OCI-LY1 (cell line): ENCODE measurements around the gene AVPR1B.

Experiments
- H2AFZ ChIP-seq: fragments of 200-600 bp; sonication (generic), shearing (Covaris generic); 2 replicates; pipeline ENCODE4 v1.6.0; 2014; ENCODE audit warnings: antibody characterized with exemption, mild to moderate bottlenecking, low read length
- H3F3A ChIP-seq: fragments of 200-600 bp; sonication (generic), shearing (Covaris generic); 2 replicates; pipeline ENCODE4 v1.6.0; 2014; ENCODE audit warnings: mild to moderate bottlenecking, antibody characterized with exemption, low read length, moderate library complexity; ENCODE audit not compliant: insufficient read depth
- H3K27ac ChIP-seq: fragments of 200-600 bp; sonication (generic); 2 replicates; pipeline ENCODE4 v1.5.1; 2014; ENCODE audit warnings: low read length, mixed run types, mild to moderate bottlenecking, low read depth; ENCODE audit not compliant: poor library complexity, severe bottlenecking
- H3K27me3 ChIP-seq: fragments of 200-600 bp; sonication (generic); 2 replicates; pipeline ENCODE4 v1.6.0; 2014; ENCODE audit warnings: antibody characterized with exemption, mild to moderate bottlenecking, low read length, moderate library complexity; ENCODE audit not compliant: insufficient read depth
- H3K36me3 ChIP-seq: fragments of 200-600 bp; sonication (generic); 2 replicates; pipeline ENCODE4 v1.6.1; 2014; ENCODE audit warnings: mild to moderate bottlenecking, antibody characterized with exemption, low read length, moderate library complexity, mixed read lengths; ENCODE audit not compliant: insufficient read depth
- H3K4me1 ChIP-seq: fragments of 200-600 bp; sonication (generic); 2 replicates; pipeline ENCODE4 v1.5.1; 2014; ENCODE audit warnings: mild to moderate bottlenecking, low read length, moderate library complexity; ENCODE audit not compliant: insufficient read depth, severe bottlenecking
- H3K4me2 ChIP-seq: fragments of 200-600 bp; sonication (generic), shearing (Covaris generic); 2 replicates; pipeline ENCODE4 v1.6.1; 2014; ENCODE audit warnings: low read length
- H3K4me3 ChIP-seq: fragments of 200-600 bp; sonication (generic); 2 replicates; pipeline ENCODE4 v1.5.1; 2014; ENCODE audit warnings: low read length, low read depth, mild to moderate bottlenecking, mixed read lengths; ENCODE audit not compliant: poor library complexity, severe bottlenecking
- H3K79me2 ChIP-seq: fragments of 200-600 bp; shearing (Covaris generic); 2 replicates; pipeline ENCODE4 v1.6.1; 2016; ENCODE audit warnings: mixed run types, low read length, mixed read lengths; ENCODE audit not compliant: insufficient read depth
- H3K9ac ChIP-seq: fragments of 200-600 bp; sonication (generic), shearing (Covaris generic); 2 replicates; pipeline ENCODE4 v1.6.1; 2014; ENCODE audit warnings: mild to moderate bottlenecking, low read length, mixed read lengths
- H3K9me2 ChIP-seq: fragments of 200-600 bp; sonication (generic), shearing (Covaris generic); 2 replicates; pipeline ENCODE4 v1.6.1; 2014; ENCODE audit warnings: low read depth, mild to moderate bottlenecking, low read length, mixed read lengths
- H3K9me3 ChIP-seq: fragments of 200-600 bp; shearing (Covaris generic); 2 replicates; pipeline ENCODE4 v1.6.1; 2014; ENCODE audit warnings: low read length, mixed read lengths
- H4K20me1 ChIP-seq: fragments of 200-600 bp; sonication (generic), shearing (Covaris generic); 2 replicates; pipeline ENCODE4 v1.6.0; 2016; ENCODE audit warnings: mild to moderate bottlenecking, low read length; ENCODE audit not compliant: insufficient read depth
- EZH2 ChIP-seq: fragments of 200-600 bp; sonication (generic), shearing (Covaris generic); IDR thresholded peaks from 2 replicates; pipeline ENCODE4 v1.8.0; 2017; ENCODE audit warnings: borderline replicate concordance, mixed run types, mild to moderate bottlenecking, antibody characterized with exemption, low read length, moderate library complexity, mixed read lengths
- TF ChIP-seq, protein P1 (sequence below): fragments of 200-600 bp; sonication (generic), shearing (Covaris generic); IDR thresholded peaks from 2 replicates; pipeline ENCODE4 v1.5.1; 2017; ENCODE audit warnings: mild to moderate bottlenecking, antibody characterized with exemption, low read length, moderate library complexity, mixed read lengths

Gene AVPR1B

DNA sequence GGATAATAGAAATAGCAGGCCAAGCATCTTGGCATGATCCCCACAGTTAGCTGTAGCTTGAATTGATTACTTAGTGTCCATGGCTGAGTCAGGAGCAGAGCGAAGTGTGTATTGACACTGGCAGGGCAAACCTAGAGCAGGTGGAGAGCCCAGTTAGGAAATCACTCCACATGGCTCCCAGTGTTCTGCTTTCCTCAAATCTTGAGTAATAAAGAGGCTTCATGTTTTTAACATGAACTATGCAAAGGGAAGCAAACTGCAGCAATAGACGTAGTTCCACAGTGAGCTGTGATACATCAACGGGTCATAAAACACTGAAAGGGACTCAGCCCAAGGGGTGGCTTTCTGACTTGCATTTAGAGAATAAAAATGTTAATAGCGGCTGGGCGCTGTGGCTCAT lies 35.3 kb downstream of the AVPR1B start:
- Histone ChIP-seq H3K4me3 (no peak overlapping the region), H3K27ac (no peak overlapping the region), H4K20me1 (no peaks in the 10 kb centered on the region), H3K4me1 (no peaks in the 10 kb centered on the region), H3K36me3 (no peaks in the 10 kb centered on the region), H2AFZ (no peak overlapping the region), H3K9me3 (no peaks in the 10 kb centered on the region), H3F3A (no peaks in the 10 kb centered on the region), H3K9me2 (no peaks in the 10 kb centered on the region), H3K79me2 (no peaks in the 10 kb centered on the region), H3K9ac (no peak overlapping the region), H3K4me2 (no peak overlapping the region), H3K27me3 (no peaks in the 10 kb centered on the region)
- TF ChIP-seq EZH2, result no peak
- TF ChIP-seq, protein P1, sequence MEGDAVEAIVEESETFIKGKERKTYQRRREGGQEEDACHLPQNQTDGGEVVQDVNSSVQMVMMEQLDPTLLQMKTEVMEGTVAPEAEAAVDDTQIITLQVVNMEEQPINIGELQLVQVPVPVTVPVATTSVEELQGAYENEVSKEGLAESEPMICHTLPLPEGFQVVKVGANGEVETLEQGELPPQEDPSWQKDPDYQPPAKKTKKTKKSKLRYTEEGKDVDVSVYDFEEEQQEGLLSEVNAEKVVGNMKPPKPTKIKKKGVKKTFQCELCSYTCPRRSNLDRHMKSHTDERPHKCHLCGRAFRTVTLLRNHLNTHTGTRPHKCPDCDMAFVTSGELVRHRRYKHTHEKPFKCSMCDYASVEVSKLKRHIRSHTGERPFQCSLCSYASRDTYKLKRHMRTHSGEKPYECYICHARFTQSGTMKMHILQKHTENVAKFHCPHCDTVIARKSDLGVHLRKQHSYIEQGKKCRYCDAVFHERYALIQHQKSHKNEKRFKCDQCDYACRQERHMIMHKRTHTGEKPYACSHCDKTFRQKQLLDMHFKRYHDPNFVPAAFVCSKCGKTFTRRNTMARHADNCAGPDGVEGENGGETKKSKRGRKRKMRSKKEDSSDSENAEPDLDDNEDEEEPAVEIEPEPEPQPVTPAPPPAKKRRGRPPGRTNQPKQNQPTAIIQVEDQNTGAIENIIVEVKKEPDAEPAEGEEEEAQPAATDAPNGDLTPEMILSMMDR, result no peak

DNA sequence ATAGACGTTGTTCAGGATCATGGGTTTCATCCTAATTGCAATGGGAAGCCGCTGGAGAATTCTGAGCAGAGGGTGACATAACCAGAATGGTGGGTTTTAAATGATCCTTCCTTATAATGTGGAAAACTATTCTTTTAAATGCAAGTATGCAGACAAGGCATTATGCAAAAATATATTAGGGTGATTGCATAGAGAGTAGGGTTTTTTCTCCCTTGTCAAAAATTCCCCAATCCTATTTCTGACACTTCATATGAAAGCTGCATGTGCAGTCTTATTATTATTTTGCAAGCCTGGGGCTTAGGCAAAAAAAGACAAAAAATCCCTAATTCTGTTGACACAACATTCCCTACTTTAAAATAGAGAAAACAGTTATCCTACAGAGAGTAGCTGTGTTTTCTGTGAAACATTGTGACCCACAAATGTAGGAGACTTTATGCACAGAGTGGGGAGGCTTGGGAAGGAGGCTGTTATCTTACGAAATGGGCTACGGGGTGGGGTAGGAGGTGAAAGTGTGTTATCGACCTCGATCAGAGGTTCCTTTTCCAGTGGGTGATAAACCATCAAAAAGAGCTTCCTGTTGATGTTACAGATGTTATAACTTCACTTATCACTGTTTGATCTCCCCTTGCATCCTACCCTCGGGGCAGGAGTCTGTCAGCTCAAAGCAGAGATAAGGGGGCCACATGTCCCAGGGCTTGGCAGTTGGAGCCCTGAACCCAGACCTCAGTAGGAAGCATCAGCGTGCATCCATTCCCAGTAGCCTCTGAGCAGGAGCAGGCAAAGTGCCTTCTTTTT lies 37.0 kb downstream of the AVPR1B start:
- H3K79me2 ChIP-seq, result no peaks in the 10 kb centered on the region
- H3K4me2 ChIP-seq, result no peak overlapping the region
- H3K4me1 ChIP-seq, result no peaks in the 10 kb centered on the region
- H3K4me3 ChIP-seq, result no peak overlapping the region
- TF ChIP-seq, protein P1, result no peak
- TF ChIP-seq EZH2, result no peak
- no peaks in the 10 kb centered on the region for H3K27me3 ChIP-seq
- no peaks in the 10 kb centered on the region for H3K36me3 ChIP-seq
- H4K20me1 ChIP-seq, result no peaks in the 10 kb centered on the region
- no peaks in the 10 kb centered on the region for H3K9me2 ChIP-seq
- H3K9ac ChIP-seq, result no peak overlapping the region
- H3K27ac ChIP-seq, result no peak overlapping the region
- no peaks in the 10 kb centered on the region for H3F3A ChIP-seq
- H3K9me3 ChIP-seq, result no peaks in the 10 kb centered on the region
- no peak overlapping the region for H2AFZ ChIP-seq

DNA sequence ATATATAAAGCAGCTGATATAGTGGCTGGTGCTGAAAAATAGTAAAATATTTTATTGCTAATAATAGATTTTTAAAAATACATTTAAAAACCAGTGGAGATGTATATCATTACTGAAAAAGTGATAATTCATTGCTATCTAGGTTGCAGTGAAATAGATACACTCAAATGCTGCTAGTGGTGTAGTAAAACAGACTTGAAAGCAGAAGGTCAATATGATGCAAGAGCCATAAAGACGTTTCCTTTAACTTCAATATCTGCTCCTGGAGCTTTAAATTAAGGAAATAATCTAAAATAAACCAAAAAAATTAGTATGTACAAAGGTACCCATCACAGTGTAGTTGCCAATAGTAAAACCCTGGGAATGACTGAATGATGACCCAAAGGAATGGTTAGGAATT lies 38.1 kb downstream of the AVPR1B start:
- Histone ChIP-seq H3K36me3 (no peaks in the 10 kb centered on the region), H3K9me2 (no peaks in the 10 kb centered on the region), H3F3A (no peaks in the 10 kb centered on the region), H3K27me3 (no peaks in the 10 kb centered on the region), H3K79me2 (no peaks in the 10 kb centered on the region), H4K20me1 (no peaks in the 10 kb centered on the region), H3K27ac (no peak overlapping the region), H3K4me2 (no peak overlapping the region), H3K4me3 (no peak overlapping the region), H2AFZ (no peak overlapping the region), H3K4me1 (no peaks in the 10 kb centered on the region), H3K9me3 (no peaks in the 10 kb centered on the region), H3K9ac (no peak overlapping the region)
- TF ChIP-seq EZH2, result no peak
- TF ChIP-seq, protein P1, result no peak
